Chondrocyte (in vitro differentiated cells): ENCODE data around the gene CYP3A5. TPM values are rescaled to one million over a fixed set of nuclear protein-coding genes. Genes with fewer than 3 reads are reported as not detected.

ENCODE experiments used
- DNase-seq: peaks from one replicate; pipeline ENCODE4 v3.0.0; 2021; ENCODE audit warnings: mixed read lengths, low spot score
- H3K27ac Mint-ChIP-seq: one replicate; pipeline ENCODE4 v1.8.0; 2021; ENCODE audit warnings: mild to moderate bottlenecking, moderate library complexity, mixed read lengths; ENCODE audit not compliant: unreplicated experiment
- H3K27me3 Mint-ChIP-seq: 2 replicates; pipeline ENCODE4 v1.8.0; 2021; ENCODE audit warnings: low read depth, mixed read lengths
- H3K36me3 Mint-ChIP-seq: 2 replicates; pipeline ENCODE4 v1.8.0; 2021; ENCODE audit warnings: low read depth, mixed read lengths
- H3K4me1 Mint-ChIP-seq: 2 replicates; pipeline ENCODE4 v1.8.0; 2021; ENCODE audit warnings: low read depth, mild to moderate bottlenecking, mixed read lengths
- H3K4me3 Mint-ChIP-seq: one replicate; pipeline ENCODE4 v1.8.0; 2021; ENCODE audit warnings: mild to moderate bottlenecking, moderate library complexity, mixed read lengths; ENCODE audit not compliant: unreplicated experiment
- H3K9me3 Mint-ChIP-seq: 2 replicates; pipeline ENCODE4 v1.8.0; 2021; ENCODE audit warnings: low read depth, mixed read lengths
- total RNA-seq: library from RNA; stranded (reverse); gene quantifications from 3 replicates; pipeline ENCODE4 v1.2.1, GENCODE V29; 2021
- TF ChIP-seq, protein P1 (sequence below): fragments of 200-600 bp; sonication (generic); IDR thresholded peaks from 2 replicates; pipeline ENCODE4 v1.5.0; 2021; ENCODE audit warnings: antibody characterized with exemption, mild to moderate bottlenecking, moderate library complexity

Gene CYP3A5
- total RNA-seq, 1 donor from 2014 or later, result not detected

DNA sequence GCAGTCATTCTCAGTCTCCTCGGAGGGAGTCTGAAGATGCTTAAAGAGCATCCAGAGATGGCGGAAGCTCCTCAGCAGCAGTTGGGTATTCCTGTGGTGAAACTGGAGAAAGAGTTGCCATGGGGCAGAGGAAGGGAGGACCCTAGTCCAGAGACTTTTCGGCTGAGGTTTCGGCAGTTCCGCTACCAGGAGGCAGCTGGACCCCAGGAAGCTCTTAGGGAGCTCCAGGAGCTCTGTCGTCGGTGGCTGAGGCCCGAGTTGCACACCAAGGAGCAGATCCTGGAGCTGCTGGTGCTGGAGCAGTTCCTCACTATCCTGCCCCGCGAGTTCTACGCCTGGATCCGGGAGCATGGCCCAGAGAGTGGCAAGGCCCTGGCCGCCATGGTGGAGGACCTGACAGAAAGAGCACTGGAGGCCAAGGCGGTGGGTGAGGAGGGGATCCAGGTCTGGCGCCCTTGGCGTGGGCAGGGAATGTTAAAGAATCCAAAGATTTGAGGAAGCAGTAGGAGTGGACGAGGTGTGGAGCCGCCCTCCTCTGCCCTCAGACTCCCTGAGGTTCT, 60.1 kb downstream of the CYP3A5 start:
- TF ChIP-seq, protein P1, sequence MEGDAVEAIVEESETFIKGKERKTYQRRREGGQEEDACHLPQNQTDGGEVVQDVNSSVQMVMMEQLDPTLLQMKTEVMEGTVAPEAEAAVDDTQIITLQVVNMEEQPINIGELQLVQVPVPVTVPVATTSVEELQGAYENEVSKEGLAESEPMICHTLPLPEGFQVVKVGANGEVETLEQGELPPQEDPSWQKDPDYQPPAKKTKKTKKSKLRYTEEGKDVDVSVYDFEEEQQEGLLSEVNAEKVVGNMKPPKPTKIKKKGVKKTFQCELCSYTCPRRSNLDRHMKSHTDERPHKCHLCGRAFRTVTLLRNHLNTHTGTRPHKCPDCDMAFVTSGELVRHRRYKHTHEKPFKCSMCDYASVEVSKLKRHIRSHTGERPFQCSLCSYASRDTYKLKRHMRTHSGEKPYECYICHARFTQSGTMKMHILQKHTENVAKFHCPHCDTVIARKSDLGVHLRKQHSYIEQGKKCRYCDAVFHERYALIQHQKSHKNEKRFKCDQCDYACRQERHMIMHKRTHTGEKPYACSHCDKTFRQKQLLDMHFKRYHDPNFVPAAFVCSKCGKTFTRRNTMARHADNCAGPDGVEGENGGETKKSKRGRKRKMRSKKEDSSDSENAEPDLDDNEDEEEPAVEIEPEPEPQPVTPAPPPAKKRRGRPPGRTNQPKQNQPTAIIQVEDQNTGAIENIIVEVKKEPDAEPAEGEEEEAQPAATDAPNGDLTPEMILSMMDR, result no peak
- Mint-ChIP-seq H3K4me1 (peaks cover 29% of the 10 kb centered on the region), H3K4me3 (no peak overlapping the region), H3K27me3 (no peaks in the 10 kb centered on the region), H3K27ac (no peak overlapping the region), H3K9me3 (no peaks in the 10 kb centered on the region), H3K36me3 (peaks cover 37% of the 10 kb centered on the region)
- no peak for DNase-seq

GRCh38 chr7:99618726-99619125, 61.1 kb downstream of the CYP3A5 start:
- H3K4me3 Mint-ChIP-seq, result no peak overlapping the region
- no peak for DNase-seq
- H3K27me3 Mint-ChIP-seq, result no peaks in the 10 kb centered on the region
- H3K4me1 Mint-ChIP-seq, result peaks cover 29% of the 10 kb centered on the region
- H3K27ac Mint-ChIP-seq, result no peak overlapping the region
- TF ChIP-seq, protein P1, result no peak
- peaks cover 31% of the 10 kb centered on the region for H3K36me3 Mint-ChIP-seq
- H3K9me3 Mint-ChIP-seq, result no peaks in the 10 kb centered on the region

- peaks cover 20% of the 10 kb centered on the region for H3K36me3 Mint-ChIP-seq
Observed at GRCh38 chr7:99617192-99617781, 62.5 kb downstream of the CYP3A5 start.

DNA sequence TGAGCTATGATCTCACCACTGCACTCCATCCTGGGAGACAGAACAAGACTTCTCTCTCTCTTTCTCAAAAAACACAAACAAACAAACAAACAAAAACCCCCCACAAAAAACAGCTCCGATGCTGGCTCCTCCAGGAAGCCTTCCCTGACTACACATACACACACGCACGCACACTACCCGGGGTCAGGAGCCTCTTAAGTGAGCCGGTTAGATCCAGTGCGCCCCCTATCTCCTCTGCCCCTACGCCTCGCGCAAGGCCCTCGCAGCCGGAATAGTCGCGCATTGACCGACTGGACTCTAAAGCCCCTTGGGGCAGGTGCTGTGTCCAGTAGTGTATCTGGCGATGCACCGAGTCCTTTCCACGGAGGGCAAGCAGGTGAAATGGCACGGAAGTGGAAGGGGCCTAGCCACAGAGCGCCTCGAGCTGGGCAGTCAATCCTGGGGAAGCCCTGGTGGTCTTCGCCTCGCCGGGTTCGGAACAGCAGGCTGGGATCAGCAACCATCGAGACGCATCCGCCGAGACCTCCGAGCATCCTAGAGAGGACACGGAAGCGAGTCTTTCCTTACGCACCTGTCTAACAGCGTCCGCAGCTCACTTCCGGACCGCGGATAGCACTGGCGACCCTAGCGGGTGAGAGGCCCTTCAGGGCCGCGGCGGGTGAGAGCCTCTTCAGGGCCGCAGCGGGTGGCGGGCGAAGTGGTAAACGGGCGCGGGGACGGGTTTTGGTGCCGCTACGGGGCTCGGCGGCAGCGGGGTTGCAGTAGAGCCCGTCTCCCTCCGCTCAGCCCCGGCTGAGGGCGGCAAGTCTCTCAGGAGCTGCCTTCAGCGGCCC, 63.2 kb downstream of the CYP3A5 start, which contains the start of gene ZSCAN25:
ZSCAN25 (plus strand) TSS at position 588 of the 833 bp plus-strand sequence. CDS start 2,661 bp downstream, outside the sequence.
- H3K27ac Mint-ChIP-seq, result peak within 1 kb of the TSS; percentile 89
- H3K4me1 Mint-ChIP-seq, result peaks cover 29% of the 10 kb centered on the region
- peak within 1 kb of the TSS; percentile 95 for H3K4me3 Mint-ChIP-seq
- H3K9me3 Mint-ChIP-seq, result no peaks in the 10 kb centered on the region
- DNase-seq, result no peak
- H3K27me3 Mint-ChIP-seq, result no peaks in the 10 kb centered on the region
- TF ChIP-seq, protein P1, result peak; percentile 78
- H3K36me3 Mint-ChIP-seq, result peaks cover 17% of the 10 kb centered on the region

More at GRCh38 chr7:99617192-99617781, 62.5 kb downstream of the CYP3A5 start:
- DNase-seq, result no peak
- Mint-ChIP-seq H3K4me3 (peak overlapping the region; percentile 95), H3K27ac (peak overlapping the region; percentile 89), H3K9me3 (no peaks in the 10 kb centered on the region), H3K27me3 (no peaks in the 10 kb centered on the region), H3K4me1 (peaks cover 29% of the 10 kb centered on the region)
- TF ChIP-seq, protein P1, result no peak

DNA sequence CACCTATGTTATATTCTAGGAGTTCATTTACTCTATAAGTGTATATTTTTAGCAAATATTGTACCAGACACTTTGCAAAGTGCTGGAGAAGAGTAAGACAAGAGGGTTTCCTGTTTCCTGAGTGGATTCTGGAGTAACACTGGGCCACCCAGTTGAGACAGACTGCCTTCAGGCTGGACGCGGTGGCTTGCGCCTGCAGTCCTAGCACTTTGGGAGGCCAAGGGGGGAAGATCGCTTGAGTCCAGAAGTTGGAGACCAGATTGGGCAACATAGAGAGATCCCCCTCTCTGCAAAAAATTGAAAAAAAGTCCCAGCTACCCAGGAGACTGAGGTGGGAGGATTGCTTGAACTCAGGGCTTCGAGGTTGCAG, 63.8 kb downstream of the CYP3A5 start:
- peaks cover 12% of the 10 kb centered on the region for H3K36me3 Mint-ChIP-seq
- peak overlapping the region; percentile 95 for H3K4me3 Mint-ChIP-seq
- no peaks in the 10 kb centered on the region for H3K27me3 Mint-ChIP-seq
- no peaks in the 10 kb centered on the region for H3K9me3 Mint-ChIP-seq
- TF ChIP-seq, protein P1, result no peak
- peak overlapping the region; percentile 38 for H3K27ac Mint-ChIP-seq
- no peak for DNase-seq
- H3K4me1 Mint-ChIP-seq, result peaks cover 29% of the 10 kb centered on the region
